Measurements from ENCODE around the gene TBX19. TPM values are rescaled to one million over a fixed set of nuclear protein-coding genes. Genes with fewer than 3 reads are reported as not detected.
A peak's percentile ranks its signal among the peaks of the same experiment; 100 is the strongest.
"Not testable (repeated sequence)": the region's sequence is repeated elsewhere in the genome, so short reads cannot be mapped to it uniquely, and the experiment has no call there.

The TBX19 gene
- total RNA-seq, 1 donor from 2014 or later: 0.75 TPM

DNA sequence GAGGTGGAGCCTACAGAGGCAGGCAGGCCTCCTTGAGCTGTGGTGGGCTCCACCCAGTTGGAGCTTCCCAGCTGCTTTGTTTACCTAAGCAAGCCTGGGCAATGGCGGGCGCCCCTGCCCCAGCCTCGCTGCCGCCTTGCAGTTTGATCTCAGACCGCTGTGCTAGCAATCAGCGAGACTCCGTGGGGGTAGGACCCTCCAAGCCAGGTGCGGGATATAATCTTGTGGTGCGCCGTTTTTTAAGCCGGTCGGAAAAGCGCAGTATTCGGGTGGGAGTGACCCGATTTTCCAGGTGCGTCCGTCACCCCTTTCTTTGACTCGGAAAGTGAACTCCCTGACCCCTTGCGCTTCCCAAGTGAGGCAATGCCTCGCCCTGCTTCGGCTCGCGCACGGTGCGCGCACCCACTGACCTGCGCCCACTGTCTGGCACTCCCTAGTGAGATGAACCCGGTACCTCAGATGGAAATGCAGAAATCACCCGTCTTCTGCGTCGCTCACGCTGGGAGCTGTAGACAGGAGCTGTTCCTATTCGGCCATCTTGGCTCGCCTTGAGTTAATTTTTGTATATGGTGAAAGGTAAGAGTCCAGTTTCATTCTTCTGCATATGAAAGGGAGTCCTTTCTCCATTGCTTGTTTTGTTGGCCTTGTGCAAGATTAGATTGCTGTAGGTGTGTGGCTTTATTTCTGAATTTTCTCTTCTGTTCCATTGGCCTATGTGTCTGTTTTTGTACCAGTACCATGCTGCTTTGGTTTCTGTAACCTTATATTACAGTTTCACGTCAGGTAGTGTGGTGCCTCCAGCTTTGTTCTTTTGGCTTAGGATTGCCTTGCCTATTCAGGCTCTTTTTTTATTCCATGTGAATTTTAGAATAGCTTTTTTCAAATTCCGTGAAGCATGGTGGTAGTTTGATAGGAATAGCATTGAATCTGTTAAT lies 73.9 kb downstream of the TBX19 start:
- not testable (repeated sequence) for DNase-seq (ENCODE audit: low read depth)

DNA sequence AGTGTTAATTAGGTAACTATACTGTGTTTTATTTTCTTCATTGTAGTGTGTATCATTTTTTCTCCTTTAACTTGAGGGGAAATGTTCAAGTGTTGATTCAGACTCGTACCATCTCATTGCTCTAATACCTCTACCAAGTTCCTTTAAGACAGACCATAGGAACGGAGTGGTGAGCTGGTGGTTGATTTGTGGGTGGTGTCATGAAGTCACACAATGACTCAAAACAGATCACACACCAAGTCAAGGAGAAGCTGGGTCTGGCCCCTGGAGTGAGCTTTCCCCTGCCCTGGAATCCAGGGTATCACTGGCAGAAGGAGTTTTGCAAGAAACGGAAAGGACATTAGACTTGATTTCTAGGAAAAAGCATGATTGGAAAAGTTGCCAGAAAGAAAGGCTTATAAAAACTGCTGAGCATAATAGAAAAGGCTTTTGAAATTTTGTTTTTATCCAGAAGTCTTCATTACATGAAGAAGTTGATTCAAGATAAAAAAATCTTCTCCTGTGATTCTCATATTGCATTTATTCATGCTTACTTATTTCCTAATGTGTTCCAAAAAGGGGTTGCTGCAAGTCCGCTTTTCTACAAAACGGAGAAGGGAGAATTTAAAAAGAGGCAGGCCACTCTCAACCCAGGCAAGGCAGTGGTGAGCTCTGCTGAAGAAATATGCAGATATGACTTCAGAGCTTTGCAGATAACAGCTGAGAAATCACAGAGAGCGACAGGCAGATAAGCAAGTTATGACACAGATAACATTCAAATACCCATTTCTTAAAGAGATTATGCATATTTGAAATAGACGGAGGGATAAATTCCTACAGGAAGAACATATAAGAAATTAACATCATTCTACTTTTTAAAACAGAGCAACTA lies 79.7 kb downstream of the TBX19 start:
- DNase-seq (ENCODE audit: low read depth): peak; percentile 32

DNA sequence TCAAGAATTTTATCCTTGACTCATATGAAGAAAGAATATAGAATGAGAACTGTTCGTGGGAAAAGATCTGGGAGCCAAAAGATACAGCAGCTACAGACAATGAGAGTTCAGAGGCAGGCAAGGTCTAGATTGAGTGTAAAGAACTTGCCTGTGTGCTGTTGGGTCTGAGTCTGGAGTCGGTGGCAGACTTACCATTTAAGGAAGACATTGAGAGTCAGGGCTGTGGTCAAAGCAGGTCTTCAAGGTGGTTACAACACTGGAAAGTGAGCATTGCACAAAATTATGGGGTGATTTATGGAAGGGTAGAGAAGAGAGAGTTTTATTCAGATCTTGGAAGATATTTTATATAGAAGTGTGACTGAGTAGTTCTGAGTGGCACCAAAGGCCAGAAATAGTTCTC lies 80.6 kb downstream of the TBX19 start:
- no peak for DNase-seq (ENCODE audit: low read depth)

DNA sequence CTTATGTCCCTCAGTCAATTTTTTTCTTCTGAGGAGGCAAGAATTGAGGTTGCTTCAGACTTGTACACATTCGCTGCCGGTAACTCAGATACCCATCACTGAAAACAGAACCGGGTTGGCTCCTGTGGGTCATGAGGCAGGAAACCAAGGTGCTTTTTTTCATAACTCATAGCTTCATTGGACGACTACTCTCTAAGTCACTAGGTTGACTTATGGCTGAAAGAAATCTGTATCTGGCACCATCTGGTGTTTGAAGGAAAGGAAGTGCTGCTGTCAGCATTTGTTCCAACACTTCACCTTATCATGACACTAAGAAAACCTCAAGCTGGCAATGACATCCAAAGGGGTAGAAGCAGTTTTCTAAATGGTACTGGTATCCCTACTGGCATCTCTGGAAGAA lies 82.3 kb downstream of the TBX19 start:
- DNase-seq (ENCODE audit: low read depth): no peak

Other genes with a start within 250 kb of the TBX19 start
- 10.4 and 20.0 TPM in 2 replicates for gene GPR161, start 143.9 kb upstream of the TBX19 start, total RNA-seq
- gene TIPRL, start 101.9 kb upstream of the TBX19 start, total RNA-seq: 49.7 and 51.1 TPM in 2 replicates
- gene SFT2D2, start 54.9 kb upstream of the TBX19 start, total RNA-seq: 59.4 and 64.0 TPM in 2 replicates

All from renal cortical epithelial cell (primary cell).